NCI-H2227 (cell line): ENCODE results near the gene CACNG4.

Source experiments
- DNase-seq: peaks from one replicate; lab custom pipeline; 2025; ENCODE audit not compliant: unreplicated experiment; lab: John Stamatoyannopoulos, UW

Gene CACNG4

GRCh38 chr17:66944351-66945146 lies 20.0 kb upstream of the CACNG4 start:
- DNase-seq = no peak

GRCh38 chr17:66945147-66945835 lies 19.2 kb upstream of the CACNG4 start:
- peak; percentile 51 for DNase-seq

GRCh38 chr17:66946251-66946650 lies 18.3 kb upstream of the CACNG4 start:
- DNase-seq = no peak

- DNase-seq = no peak
Measured at GRCh38 chr17:66947311-66947710, 17.2 kb upstream of the CACNG4 start.

GRCh38 chr17:66948061-66948750 lies 16.3 kb upstream of the CACNG4 start:
- no peak for DNase-seq

GRCh38 chr17:66949501-66949900 lies 15.0 kb upstream of the CACNG4 start:
- DNase-seq = no peak

- no peak for DNase-seq
Measured at GRCh38 chr17:66950325-66950724, 14.2 kb upstream of the CACNG4 start.

- no peak for DNase-seq
Measured at GRCh38 chr17:66950886-66951604, 13.5 kb upstream of the CACNG4 start.

- no peak for DNase-seq
Measured at GRCh38 chr17:66951605-66951953, 12.9 kb upstream of the CACNG4 start.

- no peak for DNase-seq
Measured at GRCh38 chr17:66952031-66952524, 12.4 kb upstream of the CACNG4 start.

GRCh38 chr17:66952681-66953629 lies 11.6 kb upstream of the CACNG4 start:
- DNase-seq = no peak

GRCh38 chr17:66953630-66954020 lies 10.9 kb upstream of the CACNG4 start:
- peak; percentile 32 for DNase-seq

- DNase-seq = no peak
Measured at GRCh38 chr17:66954632-66955031, 9.9 kb upstream of the CACNG4 start.

- DNase-seq = no peak
Measured at GRCh38 chr17:66955821-66956220, 8.7 kb upstream of the CACNG4 start.

GRCh38 chr17:66956941-66957340 lies 7.6 kb upstream of the CACNG4 start:
- no peak for DNase-seq

GRCh38 chr17:66957343-66957742 lies 7.2 kb upstream of the CACNG4 start:
- no peak for DNase-seq

- peak; percentile 26 for DNase-seq
Measured at GRCh38 chr17:66957951-66958579, 6.4 kb upstream of the CACNG4 start.

- DNase-seq = no peak
Measured at GRCh38 chr17:66959641-66960375, 4.7 kb upstream of the CACNG4 start.

- DNase-seq = peak; percentile 42
Measured at GRCh38 chr17:66960613-66961012, 3.9 kb upstream of the CACNG4 start.
